Stimulated activated CD4-positive, alpha-beta T cell treated with anti-CD3 and anti-CD28 coated beads, Interleukin-1b, Interleukin-23, amount 100 ng/mL, for 1 hour (primary cell): ENCODE data around the gene THSD7B.
"Not testable (repeated sequence)": the region's sequence is repeated elsewhere in the genome, so short reads cannot be mapped to it uniquely, and the experiment has no call there.

Experiments
- DNase-seq, 2 donors: peaks; one replicate each; pipeline ENCODE4 v3.0.0-alpha.2; 2020; ENCODE audit warnings: low read depth in 2 of 2

Gene THSD7B

GRCh38 chr2:137525641-137526190 lies 760.4 kb downstream of the THSD7B start:
- no peak for DNase-seq

- DNase-seq: no peak
Measured at GRCh38 chr2:137535897-137536296, 770.6 kb downstream of the THSD7B start.

- no peak for DNase-seq
Measured at GRCh38 chr2:137539336-137539735, 774.0 kb downstream of the THSD7B start.

GRCh38 chr2:137547842-137548241 lies 782.5 kb downstream of the THSD7B start:
- no peak for DNase-seq

- no peak for DNase-seq
Measured at GRCh38 chr2:137566387-137566786, 801.0 kb downstream of the THSD7B start.

- no peak for DNase-seq
Measured at GRCh38 chr2:137570484-137570883, 805.1 kb downstream of the THSD7B start.

DNA sequence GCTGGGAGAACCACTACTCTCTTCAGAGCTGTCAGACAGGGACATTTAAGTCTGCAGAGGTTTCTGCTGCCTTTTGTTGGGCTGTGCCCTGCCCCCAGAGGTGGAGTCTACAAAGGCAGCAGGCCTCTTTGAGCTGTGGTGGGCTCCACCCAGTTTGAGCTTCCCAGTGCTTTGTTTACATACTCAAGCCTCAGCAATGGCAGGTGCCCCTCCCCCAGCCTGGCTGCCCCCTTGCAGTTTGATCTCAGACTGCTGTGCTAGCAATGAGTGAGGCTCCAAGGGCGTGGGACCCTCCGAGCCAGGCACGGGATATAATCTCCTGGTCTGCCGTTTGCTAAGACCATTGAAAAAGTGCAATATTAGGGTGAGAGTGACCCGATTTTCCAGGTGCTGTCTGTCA lies 822.5 kb downstream of the THSD7B start:
- DNase-seq: not testable (repeated sequence)

- not testable (repeated sequence) for DNase-seq
Measured at GRCh38 chr2:137588578-137588977, 823.2 kb downstream of the THSD7B start.

DNA sequence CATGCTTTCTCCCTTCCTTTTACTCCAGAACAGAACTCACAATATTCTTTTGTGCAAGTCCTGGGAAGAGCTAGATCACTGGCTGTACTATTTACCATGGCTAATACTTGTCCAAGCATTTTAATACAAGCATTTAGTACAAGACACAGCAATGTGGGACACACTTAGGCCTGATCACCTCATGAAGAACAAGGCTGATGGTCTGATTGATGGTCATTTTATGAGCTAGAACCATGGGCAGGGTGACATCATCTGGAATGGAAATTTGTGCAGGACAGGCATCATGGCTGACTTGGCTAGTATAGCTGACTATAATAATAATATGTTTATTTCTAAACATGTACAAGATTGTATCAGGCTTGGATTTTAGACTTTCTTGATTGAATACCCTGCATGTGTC lies 824.8 kb downstream of the THSD7B start:
- no peak for DNase-seq

DNA sequence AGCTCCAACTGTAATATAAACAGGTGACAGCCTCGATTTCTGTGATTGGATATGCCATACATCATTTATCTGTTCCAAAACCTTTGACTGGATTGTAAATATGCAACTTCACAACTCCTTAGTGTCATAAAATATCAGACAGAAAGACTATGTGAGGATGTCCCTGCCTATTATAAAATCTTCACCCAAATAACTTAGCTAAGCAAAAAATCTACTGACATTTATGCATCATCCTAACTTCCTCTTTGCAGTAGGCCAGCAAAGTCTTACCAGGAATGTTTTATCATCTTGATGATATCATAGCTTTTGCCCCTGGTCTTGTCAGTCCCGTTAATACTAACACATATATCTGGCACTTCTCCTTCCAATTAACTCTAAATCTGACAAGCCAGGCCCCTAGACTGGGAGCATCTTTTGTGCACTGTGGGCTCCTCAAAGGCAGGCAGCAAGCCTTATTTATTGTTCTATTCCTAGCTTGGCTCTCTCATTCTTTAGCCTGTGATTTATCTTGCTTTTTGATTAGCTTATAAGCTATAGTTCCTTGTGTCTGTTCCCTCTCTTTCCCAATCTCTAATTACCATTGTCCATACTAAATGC lies 842.5 kb downstream of the THSD7B start:
- DNase-seq: no peak

GRCh38 chr2:137638932-137639331 lies 873.6 kb downstream of the THSD7B start:
- DNase-seq: no peak

DNA sequence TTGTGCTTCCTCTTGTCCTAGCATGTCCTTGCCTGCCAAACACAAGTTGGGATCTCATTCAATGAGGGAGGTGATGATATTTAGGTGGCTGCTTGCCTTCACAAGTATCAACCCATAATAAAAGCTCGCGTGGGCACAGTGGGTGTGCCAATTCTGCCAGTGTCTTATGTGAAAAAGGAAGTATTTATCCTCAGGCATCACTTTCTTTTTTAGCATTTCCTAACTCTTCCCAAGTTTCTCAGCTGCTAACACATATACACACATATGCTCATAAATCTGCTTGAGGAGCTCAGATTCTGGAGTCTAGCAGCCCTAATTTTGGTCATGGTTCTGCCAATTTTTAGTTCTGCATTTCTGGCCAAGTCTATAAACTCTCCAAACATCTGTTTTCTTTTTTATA lies 879.4 kb downstream of the THSD7B start:
- DNase-seq: no peak

GRCh38 chr2:137654046-137654445 lies 888.7 kb downstream of the THSD7B start:
- DNase-seq: no peak

DNA sequence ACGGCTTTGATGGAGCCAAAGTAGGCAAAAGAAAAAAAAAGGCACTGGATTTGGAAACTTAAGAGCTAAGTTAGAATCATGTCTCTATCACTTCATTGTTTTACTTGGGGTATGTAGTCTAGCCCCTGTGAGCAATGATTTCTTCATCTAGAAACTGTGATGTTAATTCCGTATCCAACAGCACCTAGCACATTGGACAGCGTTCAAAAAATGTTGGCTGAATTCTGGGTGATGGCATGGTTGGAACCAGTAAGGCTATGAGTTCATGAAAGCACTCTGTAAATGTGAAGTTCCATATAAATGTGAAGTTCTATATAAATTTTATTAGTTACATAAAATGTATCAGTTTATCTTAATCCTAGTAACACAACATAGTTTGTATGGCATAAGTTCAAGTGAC lies 890.5 kb downstream of the THSD7B start:
- no peak for DNase-seq

GRCh38 chr2:137658433-137658832 lies 893.1 kb downstream of the THSD7B start:
- no peak for DNase-seq

GRCh38 chr2:137659616-137660015 lies 894.3 kb downstream of the THSD7B start:
- no peak for DNase-seq

- DNase-seq: no peak
Measured at GRCh38 chr2:137670111-137670510, 904.8 kb downstream of the THSD7B start.

GRCh38 chr2:137672989-137673552 lies 907.7 kb downstream of the THSD7B start:
- DNase-seq: no peak

DNA sequence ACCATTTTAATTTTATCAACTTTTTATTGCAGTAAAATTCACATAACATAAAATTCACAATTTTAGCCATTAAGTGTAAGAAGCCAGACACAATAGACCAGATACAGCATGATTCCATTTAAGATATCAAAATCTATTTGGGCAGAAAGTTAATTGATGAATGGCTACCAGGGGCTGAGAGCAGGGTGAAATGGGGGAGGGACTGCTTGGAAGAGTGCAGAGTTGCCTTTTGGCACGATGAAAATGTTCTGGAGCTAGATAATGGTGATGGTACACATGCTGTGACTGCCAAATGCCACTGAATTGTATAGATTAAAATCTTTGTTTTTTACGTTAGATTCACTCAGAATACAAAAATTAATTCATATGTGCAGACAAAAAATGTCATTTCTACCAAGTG lies 909.6 kb downstream of the THSD7B start:
- DNase-seq: no peak

GRCh38 chr2:137675584-137676327 lies 910.4 kb downstream of the THSD7B start:
- DNase-seq: no peak

GRCh38 chr2:137676346-137676745 lies 911.0 kb downstream of the THSD7B start:
- DNase-seq: no peak

GRCh38 chr2:137677466-137677865 lies 912.1 kb downstream of the THSD7B start:
- no peak for DNase-seq

DNA sequence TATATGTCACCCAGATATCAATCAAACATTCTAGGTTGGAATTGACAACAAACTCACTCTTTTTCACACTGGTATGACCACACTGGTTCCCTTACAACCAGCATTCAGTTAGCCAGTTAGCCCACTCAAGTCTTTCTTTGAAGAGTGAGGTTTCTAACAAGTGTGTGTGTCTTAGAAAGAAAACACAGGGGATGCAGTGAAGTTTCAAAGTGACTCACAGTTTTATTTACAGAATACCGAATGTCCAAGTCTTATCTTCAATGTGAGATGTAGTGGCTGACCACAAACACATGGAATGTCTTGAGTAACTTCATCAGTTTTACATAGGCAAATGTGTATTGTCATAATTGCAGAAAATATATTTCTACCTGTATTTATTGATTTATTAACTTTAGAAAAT lies 924.2 kb downstream of the THSD7B start:
- no peak for DNase-seq
